ENCODE data around the gene SNAI3.

SNAI3 gene

GRCh38 chr16:88686439-88687253, at the start of gene SNAI3:
SNAI3 (minus strand) TSS chr16:88686507; CDS start chr16:88686406, 101 bp downstream.
- DNase-seq (ENCODE audit: low read depth) = peak; percentile 86

GRCh38 chr16:88736088-88736487, 49.8 kb upstream of the SNAI3 start:
- no peak for DNase-seq (ENCODE audit: low read depth)

GRCh38 chr16:88735616-88736015, 49.3 kb upstream of the SNAI3 start:
- DNase-seq (ENCODE audit: low read depth) = no peak

- no peak for DNase-seq (ENCODE audit: low read depth)
Measured at GRCh38 chr16:88735121-88735520, 48.8 kb upstream of the SNAI3 start.

- no peak for DNase-seq (ENCODE audit: low read depth)
Measured at GRCh38 chr16:88734361-88734728, 48.0 kb upstream of the SNAI3 start.

DNA sequence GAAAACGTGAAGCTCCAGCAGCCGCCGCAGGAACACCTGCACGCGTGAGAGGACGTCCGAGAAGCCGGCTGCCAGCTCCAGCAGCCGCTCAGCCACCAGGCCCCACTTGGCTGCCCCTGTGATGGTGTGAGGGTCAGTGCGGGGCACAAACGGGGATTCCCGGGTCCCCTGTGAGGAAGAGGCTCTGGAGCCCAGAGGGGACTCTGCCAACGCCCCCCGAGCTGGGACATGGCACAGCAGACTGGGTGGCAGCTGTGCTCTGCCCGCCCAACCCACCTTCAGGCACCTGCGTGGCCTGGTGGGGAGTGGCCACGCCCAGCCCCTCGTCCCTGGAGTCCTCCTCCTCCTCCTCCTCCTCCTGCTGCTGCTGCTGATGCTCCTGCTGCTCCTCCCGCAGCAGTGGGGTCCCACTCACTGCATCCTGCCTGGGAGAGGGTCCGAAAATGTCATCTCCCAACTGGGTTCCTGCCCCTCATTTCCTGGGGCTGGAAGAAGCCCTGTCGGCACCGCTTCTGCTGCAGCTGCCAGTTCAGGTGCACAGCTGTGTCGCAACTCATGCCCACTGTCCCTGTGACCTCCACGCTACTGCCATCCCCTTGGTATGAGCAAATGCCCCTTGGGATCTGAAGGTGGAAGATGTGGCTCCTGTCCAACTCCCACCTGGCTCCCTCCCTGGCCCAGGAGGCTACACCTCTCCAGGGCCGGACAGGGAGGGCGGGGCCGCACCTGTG, 47.5 kb upstream of the SNAI3 start:
- DNase-seq (ENCODE audit: low read depth) = no peak

GRCh38 chr16:88732961-88733294, 46.6 kb upstream of the SNAI3 start:
- no peak for DNase-seq (ENCODE audit: low read depth)

DNA sequence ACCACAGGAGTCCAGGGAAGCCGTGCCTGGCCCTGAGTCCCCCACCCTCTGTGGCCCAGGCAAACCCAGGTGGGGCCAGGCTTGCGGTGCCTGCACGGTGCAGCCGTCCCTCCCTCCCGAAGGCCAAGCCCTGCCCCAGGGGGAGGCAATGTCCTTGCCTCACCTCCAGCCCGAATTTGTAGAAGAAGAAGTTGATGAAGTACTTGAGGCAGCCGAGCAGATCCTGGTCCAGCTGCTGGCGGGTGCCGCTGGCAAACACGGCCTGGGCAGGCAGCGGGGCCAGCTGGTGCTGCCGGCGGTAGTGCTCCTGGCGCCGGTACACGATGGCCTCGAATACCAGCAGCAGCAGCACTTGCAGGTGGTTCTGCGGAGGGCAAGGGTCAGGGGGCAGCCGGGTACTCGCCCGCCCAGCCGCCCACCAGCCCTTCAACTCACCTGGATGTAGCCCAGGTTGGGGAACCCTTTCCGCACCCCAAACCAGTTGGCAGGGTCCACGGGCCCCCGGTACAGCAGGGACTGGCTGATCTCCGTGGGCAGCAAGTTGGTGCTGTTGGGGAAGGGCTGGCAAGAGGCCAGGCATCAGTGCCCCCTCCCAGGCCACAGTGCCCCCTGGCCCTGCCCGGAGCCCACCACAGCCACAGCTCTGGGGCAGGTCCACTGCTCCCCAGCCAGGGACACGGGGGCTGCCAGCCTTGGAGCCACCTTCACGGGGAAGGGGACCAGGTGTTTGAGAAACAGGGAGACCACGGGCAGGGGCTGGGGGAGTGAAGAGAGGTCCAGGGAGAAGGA, 46.1 kb upstream of the SNAI3 start:
- DNase-seq (ENCODE audit: low read depth) = no peak

DNA sequence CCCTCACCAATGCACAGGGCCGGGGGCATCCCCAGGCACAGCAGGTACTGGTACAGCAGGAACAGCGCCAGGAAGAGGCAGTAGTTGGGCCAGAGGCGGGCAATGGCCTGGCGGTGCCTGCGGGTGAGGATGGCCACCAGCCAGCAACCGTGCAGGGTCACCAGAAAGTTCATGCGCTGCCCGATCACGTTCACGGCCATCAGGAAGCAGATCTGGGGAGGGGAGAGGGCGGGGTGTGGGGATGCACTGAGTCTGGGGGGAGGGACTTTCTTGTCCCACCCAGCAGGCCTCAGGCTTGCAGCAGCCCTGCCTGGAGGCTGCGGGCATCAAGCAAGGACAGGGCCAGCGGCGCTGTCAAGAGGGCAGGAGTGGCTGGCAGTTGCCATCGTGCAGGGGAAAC, 45.4 kb upstream of the SNAI3 start:
- DNase-seq (ENCODE audit: low read depth) = no peak

DNA sequence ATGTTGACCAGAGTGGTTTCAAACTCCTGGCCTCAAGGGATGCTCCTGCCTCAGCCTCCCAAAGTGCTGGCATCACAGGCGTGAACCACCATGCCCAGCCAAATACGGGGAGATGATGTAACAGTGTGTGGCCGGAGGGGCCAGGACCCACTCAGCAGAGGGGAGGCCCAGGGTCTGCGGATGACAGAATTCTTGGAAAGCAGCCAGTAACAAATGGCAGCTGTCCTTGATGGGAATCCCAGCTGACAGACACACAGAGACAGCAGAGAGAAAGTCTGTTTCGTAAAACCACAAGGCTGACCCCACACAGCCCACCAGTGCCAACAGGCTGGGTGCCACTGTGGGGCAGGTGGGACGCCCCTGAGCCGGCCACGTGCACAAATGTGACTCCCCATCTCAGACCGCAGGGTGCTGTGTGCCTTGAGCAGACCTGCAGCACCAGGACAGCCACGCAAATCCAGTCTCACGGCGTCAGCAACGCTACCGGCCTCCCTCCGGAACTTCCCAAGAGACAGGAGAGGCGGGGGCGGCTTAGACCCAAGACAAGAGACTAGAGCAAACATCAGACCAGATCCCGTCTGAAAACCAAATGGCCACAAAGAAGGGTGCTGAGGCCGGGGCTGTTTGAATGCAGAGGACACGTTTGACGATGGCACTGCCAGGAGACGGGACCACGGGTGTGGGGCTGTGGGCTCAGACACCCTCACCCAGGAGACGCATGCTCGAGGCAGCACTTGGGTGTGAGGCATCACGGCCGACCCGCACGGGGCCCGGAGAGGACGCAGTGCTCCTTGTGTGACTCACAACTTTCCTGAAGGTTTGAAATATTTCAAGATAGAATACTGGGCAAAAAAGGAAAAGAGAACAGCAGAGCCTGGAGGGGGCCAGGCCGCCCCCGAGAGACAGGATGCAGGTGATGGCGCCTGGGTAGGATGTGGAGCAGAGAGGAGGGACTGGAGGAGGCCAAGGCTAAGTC, 44.6 kb upstream of the SNAI3 start:
- no peak for DNase-seq (ENCODE audit: low read depth)

GRCh38 chr16:88727871-88728270, 41.6 kb upstream of the SNAI3 start:
- DNase-seq (ENCODE audit: low read depth) = no peak

DNA sequence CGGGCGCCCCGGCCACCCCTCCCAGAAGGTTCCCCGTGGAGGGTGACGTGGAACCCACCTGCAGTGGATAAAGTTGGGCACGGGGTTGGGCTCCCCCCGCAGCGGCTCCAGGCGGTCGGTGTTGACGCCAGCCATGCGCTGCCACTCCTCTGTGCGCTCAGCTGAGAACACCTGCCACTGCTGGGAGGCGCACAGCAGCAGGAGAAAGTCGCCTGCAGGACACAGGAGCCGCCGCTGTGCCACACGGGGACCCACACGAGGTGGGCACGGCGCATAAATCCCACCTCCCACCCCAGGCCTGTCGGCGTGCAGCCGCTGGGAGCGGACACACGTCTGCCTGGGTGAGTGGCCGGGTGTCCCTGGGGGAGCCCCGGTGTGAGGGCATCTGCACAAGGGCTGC, 40.7 kb upstream of the SNAI3 start:
- no peak for DNase-seq (ENCODE audit: low read depth)

DNA sequence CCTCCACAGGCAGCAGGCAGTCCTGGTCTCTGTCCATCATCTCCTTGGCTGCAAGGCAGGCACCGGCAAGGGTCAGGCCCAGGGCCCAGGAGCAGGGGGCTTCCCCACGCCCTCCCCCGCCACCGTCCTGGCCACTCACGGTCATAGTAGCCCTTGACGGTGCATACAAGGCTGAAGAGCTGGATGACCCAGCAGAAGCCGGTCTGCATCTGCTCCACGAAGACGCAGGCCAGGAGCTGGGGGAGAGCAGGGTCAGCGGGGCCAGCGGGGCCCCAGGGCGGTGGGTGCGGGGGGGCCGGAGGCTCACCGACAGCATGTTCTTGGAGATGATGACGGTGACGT, 40.1 kb upstream of the SNAI3 start:
- DNase-seq (ENCODE audit: low read depth) = no peak

DNA sequence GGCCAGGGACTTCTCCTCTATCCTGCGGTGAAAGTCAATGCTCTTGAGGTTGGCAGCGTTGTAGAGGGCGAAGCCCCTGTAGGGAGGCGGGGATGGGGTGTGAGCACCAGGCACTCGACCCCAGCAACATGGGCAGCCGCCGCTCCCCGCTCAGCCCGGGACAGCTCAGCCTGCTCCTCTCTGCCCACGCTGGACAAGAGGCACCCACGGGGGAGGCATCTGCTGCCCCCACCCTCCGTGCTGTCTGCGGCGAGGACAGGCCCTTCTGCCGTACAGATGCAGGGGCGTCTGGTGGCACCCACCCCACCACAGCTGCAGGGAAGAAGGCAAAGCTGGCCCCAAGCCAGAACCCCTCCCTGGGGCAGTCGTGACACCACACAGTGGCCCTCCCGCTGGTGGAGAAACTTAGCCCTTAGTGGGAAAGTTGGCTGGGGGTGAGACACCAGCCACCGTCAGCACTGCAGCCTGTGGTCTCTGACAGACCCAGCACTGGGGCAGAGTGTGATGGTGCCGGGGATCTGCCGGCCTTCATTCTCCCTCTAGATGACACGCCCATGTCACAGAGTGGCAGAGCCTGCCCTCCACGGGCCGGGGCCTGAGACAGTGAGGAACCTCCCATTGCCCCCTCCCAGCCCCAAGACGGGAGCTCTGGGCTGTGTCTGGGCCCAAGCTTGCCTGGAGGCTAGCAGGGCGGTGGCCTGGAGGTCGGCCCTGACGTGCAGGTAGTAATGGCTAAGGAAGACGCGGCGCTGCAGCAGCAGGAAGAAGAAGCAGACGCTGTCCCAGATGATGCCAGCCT, 39.5 kb upstream of the SNAI3 start:
- DNase-seq (ENCODE audit: low read depth) = no peak

- DNase-seq (ENCODE audit: low read depth) = no peak
Measured at GRCh38 chr16:88724855-88725555, 38.7 kb upstream of the SNAI3 start.

GRCh38 chr16:88723911-88724310, 37.6 kb upstream of the SNAI3 start:
- no peak for DNase-seq (ENCODE audit: low read depth)

DNA sequence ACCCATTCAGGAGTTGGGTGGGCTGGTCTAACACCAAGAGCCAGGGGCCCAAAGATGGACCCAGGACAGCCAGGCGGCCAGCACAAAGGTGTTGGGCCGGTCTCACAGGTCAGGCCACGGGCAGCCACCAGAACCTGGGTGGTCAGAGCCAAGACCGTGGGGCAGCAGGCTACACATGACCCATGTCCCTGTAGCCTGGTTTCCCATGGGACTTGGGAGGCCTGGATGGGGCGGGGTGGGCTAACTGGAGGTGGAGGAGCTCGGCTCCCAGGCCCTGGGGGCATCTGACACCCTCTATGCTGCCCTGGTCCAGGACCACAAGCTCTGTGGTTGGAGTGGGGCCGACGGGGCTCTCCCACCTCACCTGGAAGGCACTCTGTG, 37.2 kb upstream of the SNAI3 start:
- DNase-seq (ENCODE audit: low read depth) = no peak

GRCh38 chr16:88722784-88723506, 36.6 kb upstream of the SNAI3 start:
- no peak for DNase-seq (ENCODE audit: low read depth)
